Measurements from ENCODE around the gene DERL3.

- TF ChIP-seq CTCF (conservative IDR thresholded peaks at IDR 0.05; ENCODE audit: low read depth in 2 of 2) (no peak), POLR2AphosphoS5 (IDR thresholded peaks at IDR 0.05; ENCODE audit: low read depth) (no peak), ZNF114 (CRISPR knock-in tag; IDR thresholded peaks at IDR 0.05) (no peak), EZH2 (IDR thresholded peaks at IDR 0.05; ENCODE audit: low read depth, unreplicated experiment) (no peak)
- TF ChIP-seq, protein P1, sequence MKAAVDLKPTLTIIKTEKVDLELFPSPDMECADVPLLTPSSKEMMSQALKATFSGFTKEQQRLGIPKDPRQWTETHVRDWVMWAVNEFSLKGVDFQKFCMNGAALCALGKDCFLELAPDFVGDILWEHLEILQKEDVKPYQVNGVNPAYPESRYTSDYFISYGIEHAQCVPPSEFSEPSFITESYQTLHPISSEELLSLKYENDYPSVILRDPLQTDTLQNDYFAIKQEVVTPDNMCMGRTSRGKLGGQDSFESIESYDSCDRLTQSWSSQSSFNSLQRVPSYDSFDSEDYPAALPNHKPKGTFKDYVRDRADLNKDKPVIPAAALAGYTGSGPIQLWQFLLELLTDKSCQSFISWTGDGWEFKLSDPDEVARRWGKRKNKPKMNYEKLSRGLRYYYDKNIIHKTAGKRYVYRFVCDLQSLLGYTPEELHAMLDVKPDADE (IDR thresholded peaks at IDR 0.05), result no peak
Measured at GRCh38 chr22:23841292-23841691, 2.5 kb upstream of the DERL3 start.

Measured in GM23338 (cell line).